ENCODE measurements around the gene AIRE. TPM values are rescaled to one million over a fixed set of nuclear protein-coding genes. Genes with fewer than 3 reads are reported as not detected.
"Not testable (repeated sequence)": the region's sequence is repeated elsewhere in the genome, so short reads cannot be mapped to it uniquely, and the experiment has no call there.

Gene AIRE
- total and polyA plus RNA-seq, 9 donors: not detected

DNA sequence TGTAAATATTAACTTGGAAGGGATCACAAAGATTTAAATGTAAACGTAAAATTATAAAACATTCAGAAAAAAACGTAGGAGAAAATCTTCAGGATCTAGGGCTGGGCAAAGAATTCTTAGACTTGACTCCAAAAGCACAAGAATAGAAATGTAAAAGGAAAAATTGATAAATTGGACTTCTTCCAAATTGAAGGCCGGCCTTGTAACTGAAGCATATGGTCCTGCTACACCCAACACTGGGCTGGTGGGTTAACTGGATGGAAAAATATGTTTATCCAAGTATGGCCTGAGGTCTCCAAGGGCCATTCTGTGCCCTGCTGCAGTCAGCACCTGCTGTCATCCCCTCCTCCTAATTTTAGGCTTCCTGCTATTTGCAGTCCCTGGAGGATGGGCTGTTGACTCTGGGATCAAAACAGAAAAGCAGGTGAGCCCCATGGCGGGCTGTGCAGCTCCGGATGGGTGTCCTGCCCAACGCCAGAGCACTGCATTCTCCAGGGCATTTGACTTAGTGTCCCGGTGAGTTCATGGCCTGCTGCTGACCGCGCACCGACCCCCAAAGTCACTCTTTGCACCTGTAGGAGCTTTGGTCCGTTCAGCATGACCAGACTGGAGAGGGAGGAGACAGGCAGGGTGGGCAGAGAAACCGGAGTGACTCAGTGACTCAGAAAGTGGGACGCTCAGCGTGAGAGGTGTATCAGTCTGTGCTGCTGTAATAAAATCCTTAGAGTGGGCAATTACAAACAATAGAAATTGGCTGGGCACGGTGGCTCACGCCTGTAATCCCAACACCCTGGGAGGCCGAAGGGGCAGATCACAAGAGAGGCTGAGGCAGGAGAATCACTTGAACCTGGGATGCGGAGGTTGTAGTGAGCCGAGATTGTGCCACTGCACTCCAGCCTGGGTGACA lies 6.1 kb upstream of the AIRE start:
- H3K27me3 ChIP-seq: no peaks in the 10 kb centered on the region
- DNase-seq: no peak
- TF ChIP-seq, protein P1, sequence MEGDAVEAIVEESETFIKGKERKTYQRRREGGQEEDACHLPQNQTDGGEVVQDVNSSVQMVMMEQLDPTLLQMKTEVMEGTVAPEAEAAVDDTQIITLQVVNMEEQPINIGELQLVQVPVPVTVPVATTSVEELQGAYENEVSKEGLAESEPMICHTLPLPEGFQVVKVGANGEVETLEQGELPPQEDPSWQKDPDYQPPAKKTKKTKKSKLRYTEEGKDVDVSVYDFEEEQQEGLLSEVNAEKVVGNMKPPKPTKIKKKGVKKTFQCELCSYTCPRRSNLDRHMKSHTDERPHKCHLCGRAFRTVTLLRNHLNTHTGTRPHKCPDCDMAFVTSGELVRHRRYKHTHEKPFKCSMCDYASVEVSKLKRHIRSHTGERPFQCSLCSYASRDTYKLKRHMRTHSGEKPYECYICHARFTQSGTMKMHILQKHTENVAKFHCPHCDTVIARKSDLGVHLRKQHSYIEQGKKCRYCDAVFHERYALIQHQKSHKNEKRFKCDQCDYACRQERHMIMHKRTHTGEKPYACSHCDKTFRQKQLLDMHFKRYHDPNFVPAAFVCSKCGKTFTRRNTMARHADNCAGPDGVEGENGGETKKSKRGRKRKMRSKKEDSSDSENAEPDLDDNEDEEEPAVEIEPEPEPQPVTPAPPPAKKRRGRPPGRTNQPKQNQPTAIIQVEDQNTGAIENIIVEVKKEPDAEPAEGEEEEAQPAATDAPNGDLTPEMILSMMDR (IDR thresholded peaks at IDR 0.05): no peak
- TF ChIP-seq POLR2A (IDR thresholded peaks at IDR 0.05): no peak
- TF ChIP-seq EP300 (IDR thresholded peaks at IDR 0.05): no peak
- 82 to 86% (median 83%) methylated on average over 19 of the region's 19 CpGs for WGBS, 3 donors
- no peaks in the 10 kb centered on the region for H3K36me3 ChIP-seq
- H3K4me3 ChIP-seq: no peak overlapping the region
- H3K9me3 ChIP-seq: no peaks in the 10 kb centered on the region
- no peak overlapping the region for H3K27ac ChIP-seq
- H3K4me1 ChIP-seq (ENCODE audit: insufficient read depth): no peaks in the 10 kb centered on the region
- intact Hi-C loops (cut with DNase I): loop anchor here in 1 of 4 donors (10.0 kb wide), 1 partner anchor 1465 kb away; no protein-coding TSS in a partner anchor

DNA sequence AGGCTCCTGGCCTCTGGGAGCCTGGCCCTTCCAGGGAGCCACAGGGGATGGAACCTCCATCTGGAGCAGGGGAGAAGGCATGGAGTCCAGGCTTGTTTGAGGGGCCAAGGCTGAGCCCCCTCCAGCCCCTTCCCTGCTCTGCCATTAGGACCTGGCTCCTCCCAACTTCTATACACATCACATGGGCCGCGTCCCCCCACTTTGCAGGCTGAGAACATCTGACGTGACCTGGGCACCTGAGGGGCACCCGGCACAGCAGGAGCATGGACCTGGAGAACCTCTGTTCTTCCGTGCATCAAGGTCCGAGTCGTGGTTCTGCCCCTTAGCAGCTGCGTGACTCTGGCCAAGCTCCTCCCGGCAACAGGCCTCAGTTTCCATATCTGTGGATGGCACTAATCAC lies 3.9 kb upstream of the AIRE start:
- intact Hi-C loops (cut with DNase I): no loop called here
- H3K36me3 ChIP-seq: no peaks in the 10 kb centered on the region
- H3K4me3 ChIP-seq: no peak overlapping the region
- no peak overlapping the region for H3K27ac ChIP-seq
- no peak for DNase-seq
- no peaks in the 10 kb centered on the region for H3K9me3 ChIP-seq
- WGBS, 3 donors: 95 to 97% (median 97%) methylated on average over 9 of the region's 9 CpGs
- no peaks in the 10 kb centered on the region for H3K4me1 ChIP-seq (ENCODE audit: insufficient read depth)
- no peak for TF ChIP-seq POLR2A (IDR thresholded peaks at IDR 0.05)
- TF ChIP-seq, protein P1 (IDR thresholded peaks at IDR 0.05): no peak
- TF ChIP-seq EP300 (IDR thresholded peaks at IDR 0.05): no peak
- H3K27me3 ChIP-seq: no peaks in the 10 kb centered on the region

DNA sequence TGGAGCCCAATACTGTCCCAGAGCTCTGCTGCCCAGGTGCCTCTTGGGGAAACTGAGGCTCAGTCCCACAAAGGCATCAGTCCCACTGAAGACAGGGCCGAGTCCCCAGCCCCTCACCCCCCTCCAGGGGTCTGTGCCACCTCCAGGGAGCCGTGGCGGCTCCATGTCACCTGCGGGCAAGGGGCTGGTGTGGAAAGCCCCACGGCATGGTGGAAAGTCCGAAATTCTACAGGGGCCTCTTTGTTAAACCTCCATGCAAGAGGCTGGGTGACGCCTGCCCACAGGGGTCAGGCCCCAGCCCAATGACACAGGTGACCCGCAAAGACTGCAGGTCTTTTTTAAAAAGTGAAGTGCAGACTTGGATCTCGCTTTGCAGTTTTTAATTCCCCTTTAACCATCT lies 3.3 kb upstream of the AIRE start:
- Histone ChIP-seq H3K4me1 (ENCODE audit: insufficient read depth) (no peaks in the 10 kb centered on the region), H3K4me3 (no peak overlapping the region), H3K9me3 (no peaks in the 10 kb centered on the region), H3K27ac (no peak overlapping the region), H3K27me3 (no peaks in the 10 kb centered on the region), H3K36me3 (no peaks in the 10 kb centered on the region)
- no peak for DNase-seq
- TF ChIP-seq POLR2A (IDR thresholded peaks at IDR 0.05) (no peak), EP300 (IDR thresholded peaks at IDR 0.05) (no peak)
- TF ChIP-seq, protein P1 (IDR thresholded peaks at IDR 0.05): no peak
- WGBS, 3 donors: 87% methylated on average over 9 of the region's 9 CpGs
- intact Hi-C loops (cut with DNase I): no loop called here

DNA sequence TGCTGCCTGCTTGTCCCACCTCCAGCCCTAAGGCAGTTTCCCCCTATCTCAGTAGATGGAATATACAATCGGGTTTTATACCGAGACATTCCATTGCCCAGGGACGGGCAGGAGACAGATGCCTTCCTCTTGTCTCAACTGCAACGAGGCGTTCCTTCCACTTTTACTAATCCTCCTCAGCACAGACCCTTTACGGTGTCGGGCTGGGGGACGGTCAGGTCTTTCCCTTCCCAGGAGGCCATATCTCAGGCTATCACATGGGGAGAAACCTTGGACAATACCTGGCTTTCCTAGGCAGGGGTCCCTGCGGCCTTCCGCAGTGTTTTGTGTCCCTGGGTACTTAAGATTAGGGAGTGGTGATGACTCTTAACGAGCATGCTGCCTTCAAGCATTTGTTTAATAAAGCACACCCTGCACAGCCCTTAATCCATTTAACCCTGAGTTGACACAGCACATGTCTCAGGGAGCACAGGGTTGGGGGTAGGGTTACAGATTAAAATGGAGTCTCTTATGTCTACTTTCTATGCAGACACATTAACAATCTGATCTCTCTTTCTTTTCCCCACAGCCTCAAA lies 2.4 kb upstream of the AIRE start:
- DNase-seq; H3K36me3 ChIP-seq; intact Hi-C loops (cut with DNase I); H3K27ac ChIP-seq; H3K9me3 ChIP-seq; H3K27me3 ChIP-seq; H3K4me1 ChIP-seq (ENCODE audit: insufficient read depth); H3K4me3 ChIP-seq: not testable (repeated sequence)
- WGBS, 3 donors: 46 to 60% (median 50%) methylated on average over 11 of the region's 11 CpGs

DNA sequence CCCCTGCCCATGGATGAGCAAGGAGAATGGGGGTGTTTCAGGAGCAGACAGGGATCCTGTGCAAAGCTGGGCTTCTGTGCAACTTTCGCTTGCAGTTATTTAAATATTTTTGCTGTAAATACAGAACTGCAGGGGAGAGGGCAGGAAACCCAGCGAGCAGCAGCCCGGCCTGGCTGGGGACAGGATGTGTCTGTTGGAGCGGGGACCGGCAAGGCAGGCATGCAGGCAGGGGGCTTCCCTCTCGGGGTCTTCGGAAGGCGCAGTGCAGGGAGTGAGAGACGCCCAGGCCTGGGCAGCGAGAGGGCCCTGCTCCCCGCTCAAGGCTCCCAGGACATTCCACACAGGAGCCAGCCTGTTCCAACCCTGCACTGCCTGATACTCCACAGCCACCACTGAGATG lies 1.7 kb upstream of the AIRE start:
- H3K4me1 ChIP-seq (ENCODE audit: insufficient read depth): no peaks in the 10 kb centered on the region
- no peak overlapping the region for H3K27ac ChIP-seq
- no peaks in the 10 kb centered on the region for H3K36me3 ChIP-seq
- no peak overlapping the region for H3K4me3 ChIP-seq
- no peaks in the 10 kb centered on the region for H3K9me3 ChIP-seq
- no peak for DNase-seq
- TF ChIP-seq, protein P1 (IDR thresholded peaks at IDR 0.05): no peak
- TF ChIP-seq EP300 (IDR thresholded peaks at IDR 0.05) (no peak), POLR2A (IDR thresholded peaks at IDR 0.05) (no peak)
- WGBS, 3 donors: 61 to 78% (median 76%) methylated on average over 11 of the region's 11 CpGs
- H3K27me3 ChIP-seq: no peaks in the 10 kb centered on the region
- intact Hi-C loops (cut with DNase I): no loop called here

Measured in ovary (tissue), 9 donors.